CD4-positive, alpha-beta T cell treated with Interleukin-4 for 1 hour (primary cell): ENCODE measurements around the gene PANX1.
"Not testable (repeated sequence)": the region's sequence is repeated elsewhere in the genome, so short reads cannot be mapped to it uniquely, and the experiment has no call there.

Experiments
- DNase-seq, 2 donors: peaks; one replicate each; pipeline ENCODE4 v3.0.0-alpha.2; 2020 to 2022

Gene PANX1

DNA sequence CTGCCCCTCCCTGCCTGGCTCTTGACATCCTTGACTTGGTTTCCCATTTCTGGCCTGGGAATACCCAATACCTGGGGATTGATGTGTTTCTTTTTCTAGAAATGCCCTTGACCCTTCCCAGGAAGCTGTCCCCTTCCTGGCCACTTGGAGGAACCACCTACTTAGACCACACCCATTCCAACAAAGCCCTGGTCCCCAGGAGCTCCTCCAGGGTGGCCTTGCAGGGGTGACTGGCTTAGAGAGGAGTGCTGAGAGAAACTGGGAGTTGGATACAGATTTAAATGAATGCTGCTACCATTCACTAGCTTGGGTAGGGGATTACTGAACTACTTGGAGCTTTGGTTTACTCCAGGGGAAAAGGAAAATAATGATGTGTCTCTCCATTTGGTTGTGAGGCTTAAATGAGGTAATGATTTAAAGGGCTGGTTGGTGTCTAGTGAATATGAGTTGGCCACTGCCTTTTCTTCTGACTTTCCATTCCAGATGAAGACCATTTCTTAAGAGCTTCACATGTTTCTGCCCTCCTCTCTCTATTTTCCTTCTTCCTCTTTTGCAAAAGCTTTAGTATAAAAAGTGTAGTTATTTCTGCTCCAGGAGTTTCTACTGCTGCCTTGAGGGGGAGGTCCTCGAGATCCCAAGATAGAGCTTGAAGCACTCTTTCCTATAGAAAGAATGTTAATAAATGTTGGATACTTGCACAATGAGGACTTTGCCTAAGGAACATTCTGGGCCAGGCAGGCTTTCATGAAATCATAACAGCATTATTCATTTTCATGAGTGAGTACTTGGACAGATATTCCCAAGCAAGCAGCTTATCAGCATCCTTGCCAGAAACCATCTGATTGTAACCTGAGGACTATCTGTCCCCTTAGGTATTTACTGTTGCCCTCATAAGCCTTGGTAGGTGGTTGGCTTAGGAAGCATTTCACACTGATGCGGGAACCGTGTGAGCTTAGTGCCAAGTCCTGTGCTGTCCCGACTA lies 22.4 kb downstream of the PANX1 start:
- no peak for DNase-seq

GRCh38 chr11:94151903-94152677 lies 23.4 kb downstream of the PANX1 start:
- no peak for DNase-seq

DNA sequence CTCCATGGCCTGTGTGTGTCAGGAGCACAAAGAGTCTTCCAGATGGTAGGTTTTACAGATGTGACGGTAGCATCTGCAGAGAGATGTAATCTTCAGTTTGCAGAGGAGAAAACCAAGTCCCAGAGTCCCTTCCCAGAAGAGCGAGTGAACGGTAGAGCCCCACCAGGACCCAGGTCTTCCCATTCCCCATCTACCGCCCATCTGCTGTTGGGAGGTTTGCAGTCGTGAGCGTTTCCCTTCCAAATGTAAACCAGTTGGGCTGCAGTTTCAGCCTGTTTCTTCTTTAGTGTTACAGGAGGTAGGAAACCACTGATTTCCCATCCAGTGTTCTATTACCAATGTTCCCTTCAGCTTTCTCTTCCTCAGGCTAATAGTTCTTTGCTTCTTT lies 24.0 kb downstream of the PANX1 start:
- no peak for DNase-seq

DNA sequence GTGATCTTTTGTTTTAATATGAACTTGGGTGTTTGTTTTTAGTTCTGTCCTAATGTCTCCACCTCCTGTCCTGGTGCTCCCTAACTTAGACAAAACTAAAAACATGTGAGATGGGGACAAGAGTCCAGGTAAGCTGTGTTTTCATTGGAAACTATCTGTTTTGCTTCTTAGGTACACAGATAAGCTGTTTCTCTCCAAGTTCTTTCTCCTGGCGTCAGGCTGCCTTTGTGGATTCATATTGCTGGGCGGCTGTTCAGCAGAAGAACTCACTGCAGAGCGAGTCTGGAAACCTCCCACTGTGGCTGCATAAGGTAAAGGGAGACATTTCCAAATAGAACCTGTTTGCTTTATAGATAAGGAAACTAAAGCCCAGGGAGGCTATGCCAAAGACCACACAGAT lies 24.7 kb downstream of the PANX1 start:
- no peak for DNase-seq

GRCh38 chr11:94154095-94154856 lies 25.6 kb downstream of the PANX1 start:
- DNase-seq: no peak

- DNase-seq: not testable (repeated sequence)
Observed at GRCh38 chr11:94157339-94157738, 28.7 kb downstream of the PANX1 start.

GRCh38 chr11:94168882-94169281 lies 40.2 kb downstream of the PANX1 start:
- DNase-seq: no peak

GRCh38 chr11:94169516-94169915 lies 40.9 kb downstream of the PANX1 start:
- DNase-seq: no peak

GRCh38 chr11:94169930-94170545 lies 41.4 kb downstream of the PANX1 start:
- no peak for DNase-seq

- no peak for DNase-seq
Observed at GRCh38 chr11:94170953-94171352, 42.3 kb downstream of the PANX1 start.

DNA sequence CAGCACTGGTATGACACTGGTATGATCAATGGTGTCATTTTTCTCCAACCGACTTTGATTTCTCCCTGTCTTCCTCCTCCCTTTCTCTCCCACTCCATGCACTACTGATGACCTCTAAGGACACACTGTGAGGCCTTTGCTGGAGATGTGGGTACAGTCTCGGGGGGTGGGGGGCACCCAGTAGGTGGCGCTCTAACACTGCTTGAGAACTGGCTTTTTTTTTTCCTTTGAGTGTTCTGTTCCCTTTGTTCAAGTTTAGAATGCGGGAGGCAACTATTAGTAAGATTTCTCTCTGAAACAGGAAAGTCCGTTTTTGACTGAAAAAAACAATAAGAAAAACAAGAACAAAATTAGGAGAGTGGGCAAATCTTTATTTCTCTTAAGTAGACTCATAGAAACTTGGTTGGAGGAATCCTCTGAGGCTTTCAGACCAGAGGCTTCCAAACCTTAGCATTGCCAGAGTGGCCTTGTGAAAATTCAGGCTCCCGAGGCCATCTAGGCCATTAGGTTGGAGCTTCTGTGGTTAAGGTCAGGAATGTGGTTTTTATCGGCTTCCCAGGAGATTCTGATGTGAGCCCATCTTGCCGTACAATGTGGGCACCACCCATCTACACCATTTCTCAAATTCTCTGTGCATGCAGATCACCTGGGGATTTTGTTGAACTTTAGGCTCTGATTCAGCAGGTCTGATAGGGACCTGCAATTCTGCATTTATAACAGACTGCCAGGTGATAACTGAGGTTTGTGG lies 43.2 kb downstream of the PANX1 start:
- peak in 1 of 2 donors; percentile 18 for DNase-seq

- no peak for DNase-seq
Observed at GRCh38 chr11:94175535-94175934, 46.9 kb downstream of the PANX1 start.

DNA sequence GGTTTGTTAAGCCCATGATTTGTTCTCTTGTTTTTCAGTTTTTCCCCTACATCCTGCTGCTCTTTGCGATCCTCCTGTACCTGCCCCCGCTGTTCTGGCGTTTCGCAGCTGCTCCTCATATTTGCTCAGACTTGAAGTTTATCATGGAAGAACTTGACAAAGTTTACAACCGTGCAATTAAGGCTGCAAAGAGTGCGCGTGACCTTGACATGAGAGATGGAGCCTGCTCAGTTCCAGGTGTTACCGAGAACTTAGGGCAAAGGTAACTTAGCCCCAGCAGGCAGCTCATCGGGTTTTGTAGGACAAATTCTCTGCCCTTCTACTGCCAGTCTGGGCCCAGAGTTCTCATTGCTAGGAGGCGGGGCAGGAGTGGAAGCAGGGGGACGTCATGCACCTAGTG lies 49.7 kb downstream of the PANX1 start:
- no peak for DNase-seq

DNA sequence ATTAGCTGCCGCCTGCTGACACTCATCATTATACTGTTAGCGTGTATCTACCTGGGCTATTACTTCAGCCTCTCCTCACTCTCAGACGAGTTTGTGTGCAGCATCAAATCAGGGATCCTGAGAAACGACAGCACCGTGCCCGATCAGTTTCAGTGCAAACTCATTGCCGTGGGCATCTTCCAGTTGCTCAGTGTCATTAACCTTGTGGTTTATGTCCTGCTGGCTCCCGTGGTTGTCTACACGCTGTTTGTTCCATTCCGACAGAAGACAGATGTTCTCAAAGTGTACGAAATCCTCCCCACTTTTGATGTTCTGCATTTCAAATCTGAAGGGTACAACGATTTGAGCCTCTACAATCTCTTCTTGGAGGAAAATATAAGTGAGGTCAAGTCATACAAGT lies 51.1 kb downstream of the PANX1 start:
- DNase-seq: no peak

DNA sequence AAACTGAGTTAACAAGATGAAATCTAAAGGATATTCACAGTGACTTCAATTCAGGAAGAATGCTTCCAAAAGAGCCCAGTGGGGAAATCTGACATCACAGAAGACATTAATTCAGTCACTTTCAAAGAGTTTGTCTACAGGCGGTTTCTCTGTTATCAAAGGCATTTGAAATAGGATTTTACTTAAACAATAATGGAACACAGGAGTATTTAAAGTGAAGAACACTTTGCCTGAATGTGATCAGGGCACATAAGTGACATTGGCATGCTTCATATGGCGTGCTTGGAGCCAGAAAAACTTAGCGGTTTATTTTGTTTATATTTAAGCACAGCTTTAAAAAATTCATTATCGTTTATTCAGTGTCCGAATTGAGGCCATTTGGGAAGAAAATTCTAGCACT lies 52.9 kb downstream of the PANX1 start:
- no peak for DNase-seq

GRCh38 chr11:94181943-94182342 lies 53.3 kb downstream of the PANX1 start:
- no peak for DNase-seq

DNA sequence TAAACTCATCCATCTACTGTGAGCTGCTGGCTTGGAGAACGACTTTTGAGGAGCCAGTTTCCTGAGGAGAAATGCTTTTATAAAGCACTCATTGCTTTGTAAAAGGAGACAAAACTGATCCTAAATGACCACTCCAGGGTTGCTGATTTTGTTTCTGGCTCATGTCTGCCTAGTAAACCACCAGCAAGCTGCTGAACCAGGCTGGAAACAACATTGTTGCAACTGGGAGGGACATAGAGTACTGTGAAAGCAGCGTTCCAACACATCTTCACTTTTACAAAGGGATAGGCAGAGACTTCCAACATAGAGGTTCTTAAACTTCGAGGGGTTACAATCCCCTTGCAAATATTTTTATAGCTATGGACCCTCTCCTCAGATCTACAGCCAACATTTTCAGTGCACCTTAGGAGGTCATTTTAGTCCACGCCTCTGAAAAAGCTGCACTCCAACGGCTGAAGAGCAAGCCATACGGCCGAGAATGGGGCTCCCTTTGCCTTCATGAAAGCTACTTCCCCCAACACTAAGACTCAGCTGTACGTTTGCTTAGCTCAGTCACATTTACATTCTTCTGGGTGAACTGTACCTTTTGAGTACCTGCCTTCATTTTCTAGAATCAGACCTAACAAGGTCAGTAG lies 54.7 kb downstream of the PANX1 start:
- DNase-seq: no peak

DNA sequence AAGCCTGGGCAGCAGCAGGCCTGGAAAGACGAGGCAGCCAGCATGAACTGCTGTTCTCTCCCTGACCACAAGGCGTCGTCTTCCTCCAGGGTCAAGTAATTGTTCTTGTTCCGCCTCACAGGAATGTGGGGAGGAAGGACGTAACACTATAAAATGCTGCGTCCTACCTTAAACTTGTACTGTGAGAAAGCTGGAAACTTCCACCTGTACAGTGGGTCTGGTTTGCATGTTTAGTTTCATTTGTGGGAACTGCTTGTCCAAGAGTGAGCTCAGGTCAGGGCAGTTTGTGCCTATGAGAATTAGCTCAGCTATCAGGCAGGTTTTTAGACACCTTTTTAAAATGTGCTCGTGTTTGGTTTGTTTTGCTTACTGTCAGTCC lies 55.2 kb downstream of the PANX1 start:
- peak; percentile 22 to 23 for DNase-seq

DNA sequence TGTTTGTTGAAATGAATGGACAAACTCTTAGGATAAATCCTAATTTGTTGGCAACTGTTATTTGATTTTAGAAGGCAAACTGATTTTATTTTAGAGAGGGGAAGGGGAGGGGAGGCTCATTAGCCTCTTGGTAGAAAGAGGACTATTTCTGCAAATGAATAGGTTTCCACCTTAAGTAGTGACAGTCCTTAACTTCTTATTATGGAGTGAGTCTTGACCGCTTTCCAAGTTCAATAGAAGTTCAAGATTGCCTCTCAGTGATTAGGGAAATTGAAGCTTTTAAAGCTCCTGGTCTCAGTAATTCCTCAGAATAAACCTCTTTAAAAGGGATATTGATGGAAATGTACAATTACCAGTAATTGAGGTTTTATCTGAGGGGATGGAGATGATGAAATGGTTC lies 55.7 kb downstream of the PANX1 start:
- DNase-seq: no peak

DNA sequence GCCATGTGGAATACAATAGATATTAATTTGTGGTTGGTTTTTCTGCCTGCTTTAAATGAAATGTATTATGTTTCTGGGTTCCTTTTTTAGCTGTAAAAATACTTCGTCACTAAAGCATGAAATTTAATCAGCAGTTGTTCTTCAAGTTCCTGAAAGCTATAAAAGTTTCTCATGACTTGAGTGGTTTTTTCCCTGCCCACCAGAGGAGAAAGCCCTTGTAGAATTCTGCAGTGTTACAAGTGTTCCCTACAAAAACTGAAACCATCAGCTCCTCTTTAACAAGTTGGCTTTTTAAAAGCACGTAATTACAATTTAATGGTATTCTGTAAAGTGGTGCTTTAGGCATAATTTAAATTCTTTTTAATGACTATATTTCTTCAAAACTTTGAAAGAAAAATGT lies 56.2 kb downstream of the PANX1 start:
- no peak for DNase-seq

- no peak for DNase-seq
Observed at GRCh38 chr11:94185416-94186084, 56.9 kb downstream of the PANX1 start.
